ENCODE data around the gene WDR26.
"Not testable (repeated sequence)": the region's sequence is repeated elsewhere in the genome, so short reads cannot be mapped to it uniquely, and the experiment has no call there.

WDR26 gene

GRCh38 chr1:224348137-224348536, 86.5 kb downstream of the WDR26 start:
- no peak for TF ChIP-seq CTCF (conservative IDR thresholded peaks at IDR 0.05; ENCODE audit: low read depth, low read length)
- DNase-seq (ENCODE audit: low read depth): no peak
- no peak overlapping the region for H3K4me3 ChIP-seq (ENCODE audit: low read length)

GRCh38 chr1:224343679-224344078, 90.9 kb downstream of the WDR26 start:
- no peak overlapping the region for H3K4me3 ChIP-seq (ENCODE audit: low read length)
- no peak for DNase-seq (ENCODE audit: low read depth)
- no peak for TF ChIP-seq CTCF (conservative IDR thresholded peaks at IDR 0.05; ENCODE audit: low read depth, low read length)

GRCh38 chr1:224340453-224341384, 93.9 kb downstream of the WDR26 start:
- DNase-seq (ENCODE audit: low read depth): not testable (repeated sequence)
- peak overlapping the region; percentile 55 for H3K4me3 ChIP-seq (ENCODE audit: low read length)

- no peak overlapping the region for H3K4me3 ChIP-seq (ENCODE audit: low read length)
- TF ChIP-seq CTCF (conservative IDR thresholded peaks at IDR 0.05; ENCODE audit: low read depth, low read length): no peak
Observed at GRCh38 chr1:224339442-224340033, 95.1 kb downstream of the WDR26 start.

GRCh38 chr1:224338150-224338838, 96.3 kb downstream of the WDR26 start:
- no peak for DNase-seq (ENCODE audit: low read depth)
- H3K4me3 ChIP-seq (ENCODE audit: low read length): no peak overlapping the region
- no peak for TF ChIP-seq CTCF (conservative IDR thresholded peaks at IDR 0.05; ENCODE audit: low read depth, low read length)

More at GRCh38 chr1:224339442-224340033, 95.1 kb downstream of the WDR26 start:
- DNase-seq (ENCODE audit: low read depth): no peak

Measured in retinal pigment epithelial cell (primary cell).